K562 (cell line): Measurements from ENCODE around the gene FAM89B. TPM values are rescaled to one million over a fixed set of nuclear protein-coding genes. Genes with fewer than 3 reads are reported as not detected.

ENCODE experiments used
- ETS1 ChIP-seq: conservative IDR thresholded peaks from 2 replicates; pipeline ENCODE4 v1.6.1; 2011; ENCODE audit warnings: low read depth, mild to moderate bottlenecking, low read length; ENCODE audit not compliant: control insufficient read depth
- FOXP4 ChIP-seq: sonication (generic); formaldehyde crosslinking; IDR thresholded peaks from 2 replicates; pipeline ENCODE4 v1.8.0; 2022; ENCODE audit warnings: mild to moderate bottlenecking, missing genetic modification reagents, borderline replicate concordance
- NFRKB ChIP-seq: fragments of 450-650 bp; IDR thresholded peaks from 2 replicates; pipeline ENCODE4 v1.6.1; 2016; ENCODE audit warnings: low read depth
- TEAD4 ChIP-seq, 2 experiments: sonication (generic) in 1 of 2; formaldehyde crosslinking in 1 of 2; IDR thresholded peaks; 2 replicates each; pipeline versions ENCODE4 v1.6.1 to v1.8.0; 2012 to 2022; ENCODE audit warnings: borderline replicate concordance in 1 of 2, inconsistent platforms in 1 of 2, low read length in 1 of 2, mild to moderate bottlenecking in 1 of 2, missing genetic modification reagents in 1 of 2
- ZNF253 ChIP-seq: fragments of 250-450 bp; sonication (Bioruptor Pico); conservative IDR thresholded peaks from 2 replicates; pipeline ENCODE4 v1.6.1; 2021; ENCODE audit warnings: mild to moderate bottlenecking
- ZNF318 ChIP-seq, 2 experiments: fragments of 450-650 bp; IDR thresholded peaks; 2 replicates each; pipeline ENCODE4 v1.6.1; 2016; ENCODE audit warnings: mild to moderate bottlenecking in 2 of 2, borderline replicate concordance in 1 of 2, low read depth in 1 of 2, moderate library complexity in 1 of 2
- polyA plus RNA-seq, 8 experiments: library from polyadenylated mRNA; depleted of rRNA in 4 of 8; stranded (reverse) in 5 of 8; unstranded in 3 of 8; fragments of >200 nt; fragmentation: Nextera tagmentation in 2 of 8; fragmentation: Illumina TruSeq in 1 of 8; extraction: Ambion mirVana in 2 of 8; extraction: Trizol in 1 of 8; gene quantifications; 2 replicates each; pipeline versions ENCODE4 v1.2.1 to v1.2.3, GENCODE V29; 2011 to 2014; ENCODE audit warnings: inconsistent platforms in 1 of 8, missing spikeins in 1 of 8
- total RNA-seq, 7 experiments: library from RNA; depleted of rRNA in 6 of 7; stranded (reverse); fragments of >200 nt in 6 of 7; fragmentation: Illumina TruSeq in 2 of 7; extraction: Trizol in 2 of 7; gene quantifications; 2 replicates each; pipeline versions ENCODE4 v1.2.1 to v1.2.3, GENCODE V29; 2011 to 2021; ENCODE audit warnings: low replicate concordance in 1 of 7

The FAM89B gene
- total and polyA plus RNA-seq, 9 of the 15 experiments (the other 6 are each of a cell fraction or from before 2014, with no cell fraction given), result 0.32 to 27.6 (median 11.9) TPM

GRCh38 chr11:65560555-65561418 lies 11.6 kb upstream of the FAM89B start (continued):
- TF ChIP-seq ZNF318 (IDR thresholded peaks at IDR 0.05; ENCODE audit: borderline replicate concordance in 1 of 2, low read depth in 1 of 2) (no peak), ZNF253 (CRISPR knock-in tag) (no peak), TEAD4 (IDR thresholded peaks at IDR 0.05; ENCODE audit: low read length) (no peak), TEAD4 (CRISPR knock-in tag; IDR thresholded peaks at IDR 0.05; ENCODE audit: borderline replicate concordance) (no peak), ETS1 (0 out of 2 replicates have a peak, but pooled peaks have one; percentile 20), FOXP4 (CRISPR knock-in tag) (no peak), NFRKB (no peak)
